Measurements from ENCODE around the gene SAXO2.

DNA sequence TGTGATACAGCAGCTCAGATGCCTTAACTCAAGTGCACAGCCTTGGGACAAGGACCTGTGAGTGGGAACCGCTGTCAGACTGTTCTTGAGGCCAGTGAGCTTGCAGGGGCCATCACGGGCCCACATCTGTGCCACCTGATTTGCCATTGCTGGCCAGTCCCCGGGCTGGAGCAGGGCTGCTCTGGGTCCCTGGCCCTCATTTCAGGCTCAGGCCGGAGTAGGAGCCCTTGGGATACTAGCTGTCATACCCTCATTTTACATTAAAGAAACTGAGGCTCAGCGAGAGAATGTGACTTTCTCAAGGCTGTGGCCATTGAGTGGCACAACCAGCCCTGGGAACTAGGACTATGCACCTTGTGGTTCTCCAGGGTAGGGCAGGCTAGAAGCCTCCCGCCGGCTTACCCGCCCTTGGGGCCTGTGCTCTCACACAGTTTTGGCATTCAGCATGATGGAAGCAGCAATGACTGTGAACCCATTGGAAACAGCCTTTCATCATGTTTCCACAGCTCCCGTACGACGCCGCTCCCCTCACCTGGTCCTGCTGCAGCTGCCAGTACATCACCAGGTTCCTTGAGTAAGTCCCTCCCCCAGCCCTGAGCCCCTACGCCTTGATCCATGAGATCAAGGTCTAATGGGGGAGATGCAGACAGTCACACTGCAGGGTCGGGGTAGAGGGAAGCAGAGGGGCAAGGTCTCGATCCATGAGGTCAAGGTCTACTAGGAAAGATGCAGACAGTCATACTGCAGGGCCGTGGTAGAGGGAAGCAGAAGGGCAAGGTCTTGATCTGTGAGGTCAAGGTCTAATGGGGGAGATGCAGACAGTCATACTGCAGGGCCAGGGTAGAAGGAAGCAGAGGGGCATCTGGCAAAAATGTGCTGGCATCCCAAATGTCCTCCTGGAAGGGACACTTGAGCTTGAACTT, 44.4 kb downstream of the SAXO2 start:
- TF ChIP-seq, protein P1, sequence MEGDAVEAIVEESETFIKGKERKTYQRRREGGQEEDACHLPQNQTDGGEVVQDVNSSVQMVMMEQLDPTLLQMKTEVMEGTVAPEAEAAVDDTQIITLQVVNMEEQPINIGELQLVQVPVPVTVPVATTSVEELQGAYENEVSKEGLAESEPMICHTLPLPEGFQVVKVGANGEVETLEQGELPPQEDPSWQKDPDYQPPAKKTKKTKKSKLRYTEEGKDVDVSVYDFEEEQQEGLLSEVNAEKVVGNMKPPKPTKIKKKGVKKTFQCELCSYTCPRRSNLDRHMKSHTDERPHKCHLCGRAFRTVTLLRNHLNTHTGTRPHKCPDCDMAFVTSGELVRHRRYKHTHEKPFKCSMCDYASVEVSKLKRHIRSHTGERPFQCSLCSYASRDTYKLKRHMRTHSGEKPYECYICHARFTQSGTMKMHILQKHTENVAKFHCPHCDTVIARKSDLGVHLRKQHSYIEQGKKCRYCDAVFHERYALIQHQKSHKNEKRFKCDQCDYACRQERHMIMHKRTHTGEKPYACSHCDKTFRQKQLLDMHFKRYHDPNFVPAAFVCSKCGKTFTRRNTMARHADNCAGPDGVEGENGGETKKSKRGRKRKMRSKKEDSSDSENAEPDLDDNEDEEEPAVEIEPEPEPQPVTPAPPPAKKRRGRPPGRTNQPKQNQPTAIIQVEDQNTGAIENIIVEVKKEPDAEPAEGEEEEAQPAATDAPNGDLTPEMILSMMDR (IDR thresholded peaks at IDR 0.05; ENCODE audit: borderline replicate concordance, extremely low read depth, low read length, poor library complexity, severe bottlenecking) = no peak
- no peak for TF ChIP-seq EZH2 (IDR thresholded peaks at IDR 0.05; ENCODE audit: borderline replicate concordance, low read depth, low read length, severe bottlenecking)
